Stimulated activated CD4-positive, alpha-beta T cell treated with anti-CD3 and anti-CD28 coated beads, Interleukin-15, amount 100 ng/mL, for 24 hours (primary cell): ENCODE data around the gene FNDC1.

Experiments
- DNase-seq: peaks from one replicate; pipeline ENCODE4 v3.0.0-alpha.2; 2020

Gene FNDC1

GRCh38 chr6:159309723-159310122 is 140.5 kb downstream of the FNDC1 start:
- no peak for DNase-seq

DNA sequence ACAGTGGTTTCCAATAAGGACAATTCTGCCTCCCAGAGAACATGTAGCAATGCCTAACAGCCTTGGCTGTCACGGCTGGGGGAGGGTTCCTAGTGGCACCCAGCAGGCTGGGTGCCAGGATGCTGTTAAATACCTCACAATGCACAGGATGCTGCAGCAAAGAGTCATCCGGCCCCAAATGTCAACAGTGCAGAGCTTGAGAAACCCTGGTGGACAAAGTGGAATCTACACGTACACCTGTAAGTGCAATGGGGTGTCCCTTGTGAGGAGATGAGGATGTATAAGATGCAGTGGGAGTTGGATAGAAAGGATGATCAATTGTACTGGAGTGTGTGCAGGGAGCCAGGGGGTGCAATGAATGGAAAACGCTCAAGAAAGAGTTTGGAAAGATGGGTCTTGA is 142.4 kb downstream of the FNDC1 start:
- no peak for DNase-seq

- no peak for DNase-seq
Measured at GRCh38 chr6:159312206-159312605, 143.0 kb downstream of the FNDC1 start.

- DNase-seq, result no peak
Measured at GRCh38 chr6:159313018-159313417, 143.8 kb downstream of the FNDC1 start.

GRCh38 chr6:159315562-159315961 is 146.4 kb downstream of the FNDC1 start:
- no peak for DNase-seq

- no peak for DNase-seq
Measured at GRCh38 chr6:159317430-159317829, 148.2 kb downstream of the FNDC1 start.

DNA sequence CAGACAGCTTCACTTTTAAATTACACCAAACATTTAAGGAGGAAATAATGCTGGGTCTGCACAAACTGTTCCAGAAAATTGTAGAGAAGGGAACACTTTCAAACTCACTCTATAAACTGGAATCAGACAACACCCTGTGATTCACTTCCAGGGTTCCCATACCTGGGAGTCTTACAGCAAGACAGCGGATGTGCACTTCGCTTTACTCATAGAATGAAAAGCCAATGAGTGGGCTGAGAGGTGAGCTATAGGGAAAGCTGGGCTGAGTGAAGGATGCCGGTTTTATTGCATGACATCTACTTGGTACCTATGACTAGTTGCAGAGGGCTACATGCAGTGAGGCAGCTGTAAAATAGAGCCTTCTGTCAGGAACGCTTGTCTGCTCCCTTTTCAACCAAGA is 152.1 kb downstream of the FNDC1 start:
- DNase-seq, result no peak
